HCT116 (cell line): ENCODE measurements around the gene ZNF385A. TPM values are rescaled to one million over a fixed set of nuclear protein-coding genes. Genes with fewer than 3 reads are reported as not detected.

ENCODE experiments used
- ATAC-seq: fragments of 200-7000 bp; cut with Tn5 transposase; 2 replicates; pipeline ENCODE4 v1.9.1; 2020; ENCODE audit warnings: mild to moderate bottlenecking, moderate library complexity
- BruUV-seq: library from RNA; stranded (reverse); fragments of 400-500 nt; replicated peaks from 2 replicates; lab custom pipeline; 2021; lab: Mats Ljungman, UMichigan
- CTCF ChIA-PET: fragments of 300-600 bp; sonication (Branson Sonifier 250); formaldehyde crosslinking; loops from one replicate; lab custom pipeline; 2021; ENCODE audit warnings: antibody characterized with exemption; lab: Charles Lee
- POLR2A ChIA-PET: fragments of 300-600, 350-600 bp; sonication (Branson Sonifier 250); formaldehyde crosslinking; loops from one replicate; lab custom pipeline; 2021; ENCODE audit warnings: antibody characterized with exemption; lab: Charles Lee
- RAD21 ChIA-PET, 2 experiments: fragments of 300-600 bp; sonication (Branson Sonifier 250); formaldehyde crosslinking; loops; one replicate each; lab custom pipeline; 2023; ENCODE audit warnings: low total read pairs in 2 of 2; ENCODE audit not compliant: uncharacterized antibody in 2 of 2, unreplicated experiment in 2 of 2, low non-redundant PET in 1 of 2; lab: Charles Lee
- DNase-seq: peaks from one replicate; pipeline ENCODE4 v3.0.0-alpha.2; 2010; ENCODE audit warnings: low read depth, low spot score
- H2AFZ ChIP-seq: fragments of 200-600 bp; shearing (Covaris generic), sonication (generic); 2 replicates; pipeline ENCODE4 v1.6.1; 2017; ENCODE audit warnings: low read depth, mixed run types, mixed read lengths, antibody characterized with exemption, low read length; ENCODE audit not compliant: poor library complexity, severe bottlenecking
- H3K27ac ChIP-seq: 2 replicates; pipeline ENCODE4 v1.5.1; 2012; ENCODE audit warnings: low read depth, low read length
- H3K27me3 ChIP-seq: fragments of 200-600 bp; sonication (generic); 2 replicates; pipeline ENCODE4 v1.6.1; 2016; ENCODE audit warnings: mixed run types, low read length, mixed read lengths; ENCODE audit not compliant: insufficient read depth
- H3K36me3 ChIP-seq, 2 experiments: fragments of 200-500 bp in 1 of 2; fragments of 200-600 bp in 1 of 2; sonication (Bioruptor generic) in 1 of 2; sonication (generic) in 1 of 2; 2 replicates each; pipeline versions ENCODE4 v1.5.1 to v1.6.1; 2014 to 2016; ENCODE audit warnings: low read length in 2 of 2, inconsistent platforms in 1 of 2, mixed read lengths in 1 of 2, mixed run types in 1 of 2; ENCODE audit not compliant: insufficient read depth in 2 of 2, control insufficient read depth in 1 of 2
- H3K4me1 ChIP-seq, 2 experiments: fragments of 200-600 bp in 1 of 2; sonication (generic) in 1 of 2; 2 replicates each; pipeline versions ENCODE4 v1.5.1 to v1.6.1; 2012 to 2017; ENCODE audit warnings: low read length in 2 of 2, inconsistent platforms in 1 of 2, mild to moderate bottlenecking in 1 of 2, mixed read lengths in 1 of 2, mixed run types in 1 of 2, moderate library complexity in 1 of 2; ENCODE audit not compliant: insufficient read depth in 2 of 2, control insufficient read depth in 1 of 2
- H3K4me2 ChIP-seq: fragments of 200-600 bp; sonication (generic); 2 replicates; pipeline ENCODE4 v1.6.1; 2017; ENCODE audit warnings: mixed run types, low read length, mixed read lengths
- H3K4me3 ChIP-seq, 2 experiments: fragments of 200-600 bp in 1 of 2; sonication (generic) in 1 of 2; replicated peaks in 1 of 2; 2 replicates each; pipeline ENCODE4 v1.5.1; 2011 to 2016; ENCODE audit warnings: low read length in 2 of 2, control low read depth in 1 of 2, low read depth in 1 of 2, mild to moderate bottlenecking in 1 of 2, mixed read lengths in 1 of 2, mixed run types in 1 of 2
- H3K79me2 ChIP-seq: fragments of 200-600 bp; sonication (generic); 2 replicates; pipeline ENCODE4 v1.6.1; 2017; ENCODE audit warnings: mild to moderate bottlenecking, mixed run types, low read length, moderate library complexity, mixed read lengths; ENCODE audit not compliant: insufficient read depth
- H3K9ac ChIP-seq: fragments of 200-600 bp; sonication (generic); 2 replicates; pipeline ENCODE4 v1.6.1; 2016; ENCODE audit warnings: low read length, mixed read lengths
- H3K9me2 ChIP-seq: fragments of 200-600 bp; sonication (generic), shearing (Covaris generic); 2 replicates; pipeline ENCODE4 v1.6.1; 2017; ENCODE audit warnings: mixed run types, mild to moderate bottlenecking, moderate library complexity; ENCODE audit not compliant: insufficient read depth
- H3K9me3 ChIP-seq, 2 experiments: fragments of 200-500 bp in 1 of 2; fragments of 200-600 bp in 1 of 2; sonication (Bioruptor generic) in 1 of 2; sonication (generic) in 1 of 2; 2 replicates each; pipeline ENCODE4 v1.6.1; 2014 to 2017; ENCODE audit warnings: low read length in 2 of 2, mixed read lengths in 2 of 2, inconsistent platforms in 1 of 2, low read depth in 1 of 2, mild to moderate bottlenecking in 1 of 2, mixed run types in 1 of 2, moderate library complexity in 1 of 2; ENCODE audit not compliant: control insufficient read depth in 1 of 2, insufficient read depth in 1 of 2
- H4K20me1 ChIP-seq: fragments of 200-600 bp; sonication (generic), shearing (Covaris generic); 2 replicates; pipeline ENCODE4 v1.6.1; 2017; ENCODE audit warnings: mixed run types, mild to moderate bottlenecking, moderate library complexity; ENCODE audit not compliant: insufficient read depth
- CBX3 ChIP-seq: IDR thresholded peaks from 2 replicates; pipeline ENCODE4 v1.6.1; 2012; ENCODE audit warnings: low read depth
- CEBPB ChIP-seq: IDR thresholded peaks from 2 replicates; pipeline ENCODE4 v1.6.1; 2012; ENCODE audit warnings: low read depth
- EGR1 ChIP-seq: IDR thresholded peaks from 2 replicates; pipeline ENCODE4 v1.6.1; 2012; ENCODE audit warnings: low read depth
- ELF1 ChIP-seq: IDR thresholded peaks from 2 replicates; pipeline ENCODE4 v1.6.1; 2012; ENCODE audit warnings: low read depth, borderline replicate concordance
- EZH2 ChIP-seq: fragments of 200-600 bp; sonication (generic); IDR thresholded peaks from 2 replicates; pipeline ENCODE4 v1.6.1; 2017; ENCODE audit warnings: antibody characterized with exemption, mixed run types
- EZH2phosphoT487 ChIP-seq: fragments of 200-600 bp; IDR thresholded peaks from 2 replicates; pipeline ENCODE4 v1.6.1; 2018; ENCODE audit warnings: antibody characterized with exemption, borderline replicate concordance
- FOSL1 ChIP-seq: IDR thresholded peaks from 2 replicates; pipeline ENCODE4 v1.6.1; 2012; ENCODE audit warnings: low read depth
- JUND ChIP-seq: IDR thresholded peaks from 2 replicates; pipeline ENCODE4 v1.6.1; 2012
- POLR2A ChIP-seq: IDR thresholded peaks from 2 replicates; pipeline ENCODE4 v1.7.0; 2011; ENCODE audit warnings: borderline replicate concordance; ENCODE audit not compliant: insufficient read depth, insufficient read length; ENCODE audit errors: extremely low read depth
- POLR2AphosphoS5 ChIP-seq: IDR thresholded peaks from 2 replicates; pipeline ENCODE4 v1.6.1; 2011; ENCODE audit warnings: mild to moderate bottlenecking, low read depth, low read length, moderate library complexity
- RAD21 ChIP-seq: IDR thresholded peaks from 2 replicates; pipeline ENCODE4 v1.6.1; 2012; ENCODE audit warnings: low read depth, mild to moderate bottlenecking
- SIN3A ChIP-seq: IDR thresholded peaks from 2 replicates; pipeline ENCODE4 v1.6.1; 2012; ENCODE audit warnings: low read depth
- SP1 ChIP-seq: IDR thresholded peaks from 2 replicates; pipeline ENCODE4 v1.6.1; 2012; ENCODE audit warnings: low read depth
- SRF ChIP-seq: IDR thresholded peaks from 2 replicates; pipeline ENCODE4 v1.6.1; 2012; ENCODE audit warnings: low read depth
- TCF7L2 ChIP-seq: IDR thresholded peaks from 2 replicates; pipeline ENCODE4 v1.7.0; 2011; ENCODE audit warnings: borderline replicate concordance, inconsistent platforms; ENCODE audit not compliant: insufficient read depth, insufficient read length; ENCODE audit errors: extremely low read depth
- YY1 ChIP-seq: IDR thresholded peaks from 2 replicates; pipeline ENCODE4 v1.6.1; 2011; ENCODE audit warnings: low read length, low read depth, moderate library complexity, mild to moderate bottlenecking; ENCODE audit not compliant: insufficient replicate concordance; ENCODE audit errors: extremely low read depth
- ZNF274 ChIP-seq: fragments of 200-500 bp; sonication (Bioruptor generic); IDR thresholded peaks from 2 replicates; pipeline ENCODE4 v1.6.1; 2014; ENCODE audit warnings: mild to moderate bottlenecking, low read depth, low read length, inconsistent platforms
- intact Hi-C: fragments of 100-400 bp; cut with micrococcal nuclease; formaldehyde crosslinking; loops from 2 replicates; pipeline ENCODE4 v1.10.0; 2022
- total RNA-seq: library from RNA; stranded (reverse); gene quantifications from one replicate; pipeline ENCODE4 v1.2.1, GENCODE V29; 2021; ENCODE audit not compliant: unreplicated experiment
- TF ChIP-seq, protein P1 (sequence below): IDR thresholded peaks from 2 replicates; pipeline ENCODE4 v1.6.1; 2012; ENCODE audit warnings: low read depth
- TF ChIP-seq, protein P2 (sequence below), 3 experiments: fragments of 200-600 bp in 1 of 3; sonication (generic) in 1 of 3; IDR thresholded peaks in 2 of 3; conservative IDR thresholded peaks in 1 of 3; 2 replicates each; pipeline ENCODE4 v1.5.1; 2012 to 2017; ENCODE audit warnings: low read depth in 2 of 3, low read length in 2 of 3, antibody characterized with exemption in 1 of 3, borderline replicate concordance in 1 of 3, control low read depth in 1 of 3, mild to moderate bottlenecking in 1 of 3, mixed read lengths in 1 of 3, mixed run types in 1 of 3, moderate library complexity in 1 of 3; ENCODE audit not compliant: insufficient read depth in 1 of 3
- TF ChIP-seq, protein P3 (sequence below): IDR thresholded peaks from 2 replicates; pipeline ENCODE4 v1.6.1; 2012

The ZNF385A gene
- total RNA-seq, 1 experiment from 2014 or later: 34.7 TPM

DNA sequence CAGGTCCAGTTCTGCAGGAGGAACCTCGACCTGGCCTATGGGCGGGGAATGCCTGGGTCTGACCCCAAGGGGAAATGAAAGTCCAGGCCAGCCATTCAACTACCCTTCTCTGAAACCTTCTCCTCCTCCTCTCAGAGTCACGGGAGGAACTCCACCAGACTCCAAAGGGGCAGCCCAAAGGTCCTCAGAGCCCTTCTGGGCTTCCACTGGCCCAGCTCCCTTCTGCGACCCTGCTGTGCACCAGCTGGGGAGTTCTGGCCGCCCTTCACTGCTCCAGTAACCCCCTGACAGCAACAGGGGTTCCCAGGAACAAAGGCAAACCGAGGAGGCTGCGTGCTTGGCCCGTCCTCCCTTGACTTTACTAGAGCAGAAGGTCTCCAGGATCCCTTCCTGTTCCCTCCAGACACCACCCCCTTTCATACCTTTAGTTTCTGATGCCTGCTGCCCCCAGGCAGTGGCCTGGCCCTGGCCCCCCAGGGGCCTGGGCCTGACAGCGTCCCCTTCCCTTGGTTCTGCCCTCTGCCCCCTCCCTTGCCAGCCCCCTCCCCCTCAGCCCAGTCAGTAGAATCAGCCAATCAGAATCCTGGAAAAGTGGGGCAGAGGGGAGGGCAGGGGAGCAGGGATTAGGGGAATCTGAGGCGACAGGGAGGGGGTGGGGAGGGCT, 850 bp upstream of the ZNF385A start:
- no peak for ATAC-seq
- no peak for DNase-seq
- POLR2A ChIA-PET: no interaction called here
- no peaks in the 10 kb centered on the region for H3K9me2 ChIP-seq
- CTCF ChIA-PET: interaction anchor here (1.9 kb wide), 1 partner anchor 14 kb away, joined by 6 read pairs; no protein-coding TSS in a partner anchor
- intact Hi-C loops: no loop called here
- no peaks in the 10 kb centered on the region for H3K9me3 ChIP-seq
- no peak overlapping the region for H3K4me3 ChIP-seq
- H3K4me1 ChIP-seq: peaks cover 27 to 70% of the 10 kb centered on the region in 2 experiments
- RAD21 ChIA-PET: no interaction called here
- no peaks in the 10 kb centered on the region for H3K27me3 ChIP-seq
- no peaks in the 10 kb centered on the region for H3K79me2 ChIP-seq
- no TSS peak for BruUV-seq
- no peaks in the 10 kb centered on the region for H3K36me3 ChIP-seq
- no peak overlapping the region for H2AFZ ChIP-seq
- no peak overlapping the region for H3K4me2 ChIP-seq
- no peak overlapping the region for H3K27ac ChIP-seq
- TF ChIP-seq FOSL1 (no peak), EGR1 (no peak), POLR2A (no peak), ELF1 (no peak), YY1 (no peak), TCF7L2 (no peak), CEBPB (no peak), EZH2 (no peak), CBX3 (no peak), EZH2phosphoT487 (no peak), ZNF274 (no peak), SIN3A (no peak), POLR2AphosphoS5 (no peak), SP1 (no peak), JUND (no peak), SRF (no peak), RAD21 (no peak)
- TF ChIP-seq, protein P1, sequence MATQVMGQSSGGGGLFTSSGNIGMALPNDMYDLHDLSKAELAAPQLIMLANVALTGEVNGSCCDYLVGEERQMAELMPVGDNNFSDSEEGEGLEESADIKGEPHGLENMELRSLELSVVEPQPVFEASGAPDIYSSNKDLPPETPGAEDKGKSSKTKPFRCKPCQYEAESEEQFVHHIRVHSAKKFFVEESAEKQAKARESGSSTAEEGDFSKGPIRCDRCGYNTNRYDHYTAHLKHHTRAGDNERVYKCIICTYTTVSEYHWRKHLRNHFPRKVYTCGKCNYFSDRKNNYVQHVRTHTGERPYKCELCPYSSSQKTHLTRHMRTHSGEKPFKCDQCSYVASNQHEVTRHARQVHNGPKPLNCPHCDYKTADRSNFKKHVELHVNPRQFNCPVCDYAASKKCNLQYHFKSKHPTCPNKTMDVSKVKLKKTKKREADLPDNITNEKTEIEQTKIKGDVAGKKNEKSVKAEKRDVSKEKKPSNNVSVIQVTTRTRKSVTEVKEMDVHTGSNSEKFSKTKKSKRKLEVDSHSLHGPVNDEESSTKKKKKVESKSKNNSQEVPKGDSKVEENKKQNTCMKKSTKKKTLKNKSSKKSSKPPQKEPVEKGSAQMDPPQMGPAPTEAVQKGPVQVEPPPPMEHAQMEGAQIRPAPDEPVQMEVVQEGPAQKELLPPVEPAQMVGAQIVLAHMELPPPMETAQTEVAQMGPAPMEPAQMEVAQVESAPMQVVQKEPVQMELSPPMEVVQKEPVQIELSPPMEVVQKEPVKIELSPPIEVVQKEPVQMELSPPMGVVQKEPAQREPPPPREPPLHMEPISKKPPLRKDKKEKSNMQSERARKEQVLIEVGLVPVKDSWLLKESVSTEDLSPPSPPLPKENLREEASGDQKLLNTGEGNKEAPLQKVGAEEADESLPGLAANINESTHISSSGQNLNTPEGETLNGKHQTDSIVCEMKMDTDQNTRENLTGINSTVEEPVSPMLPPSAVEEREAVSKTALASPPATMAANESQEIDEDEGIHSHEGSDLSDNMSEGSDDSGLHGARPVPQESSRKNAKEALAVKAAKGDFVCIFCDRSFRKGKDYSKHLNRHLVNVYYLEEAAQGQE: no peak
- TF ChIP-seq, protein P2, sequence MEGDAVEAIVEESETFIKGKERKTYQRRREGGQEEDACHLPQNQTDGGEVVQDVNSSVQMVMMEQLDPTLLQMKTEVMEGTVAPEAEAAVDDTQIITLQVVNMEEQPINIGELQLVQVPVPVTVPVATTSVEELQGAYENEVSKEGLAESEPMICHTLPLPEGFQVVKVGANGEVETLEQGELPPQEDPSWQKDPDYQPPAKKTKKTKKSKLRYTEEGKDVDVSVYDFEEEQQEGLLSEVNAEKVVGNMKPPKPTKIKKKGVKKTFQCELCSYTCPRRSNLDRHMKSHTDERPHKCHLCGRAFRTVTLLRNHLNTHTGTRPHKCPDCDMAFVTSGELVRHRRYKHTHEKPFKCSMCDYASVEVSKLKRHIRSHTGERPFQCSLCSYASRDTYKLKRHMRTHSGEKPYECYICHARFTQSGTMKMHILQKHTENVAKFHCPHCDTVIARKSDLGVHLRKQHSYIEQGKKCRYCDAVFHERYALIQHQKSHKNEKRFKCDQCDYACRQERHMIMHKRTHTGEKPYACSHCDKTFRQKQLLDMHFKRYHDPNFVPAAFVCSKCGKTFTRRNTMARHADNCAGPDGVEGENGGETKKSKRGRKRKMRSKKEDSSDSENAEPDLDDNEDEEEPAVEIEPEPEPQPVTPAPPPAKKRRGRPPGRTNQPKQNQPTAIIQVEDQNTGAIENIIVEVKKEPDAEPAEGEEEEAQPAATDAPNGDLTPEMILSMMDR (IDR thresholded peaks at IDR 0.05 in 2 of 3, conservative IDR thresholded peaks at IDR 0.05 in 1 of 3; ENCODE audit: borderline replicate concordance in 1 of 3, insufficient read depth in 1 of 3, low read depth in 2 of 3, low read length in 2 of 3): no peak
- TF ChIP-seq, protein P3, sequence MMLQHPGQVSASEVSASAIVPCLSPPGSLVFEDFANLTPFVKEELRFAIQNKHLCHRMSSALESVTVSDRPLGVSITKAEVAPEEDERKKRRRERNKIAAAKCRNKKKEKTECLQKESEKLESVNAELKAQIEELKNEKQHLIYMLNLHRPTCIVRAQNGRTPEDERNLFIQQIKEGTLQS: no peak
- no peaks in the 10 kb centered on the region for H4K20me1 ChIP-seq
- 0 out of 2 replicates have a peak overlapping the region, but pooled peaks have one; percentile 10 for H3K9ac ChIP-seq
